HEK293 (cell line): Measurements from ENCODE around the gene NANOS1.

Source experiments
- CTCF ChIA-PET: fragments of 350-600 bp; formaldehyde crosslinking; extraction: SDS; loops from one replicate; lab custom pipeline; 2021; ENCODE audit warnings: antibody characterized with exemption; lab: Yijun Ruan, JAX
- POLR2A ChIA-PET: fragments of 300-600 bp; formaldehyde crosslinking; extraction: SDS; loops from one replicate; lab custom pipeline; 2020; ENCODE audit warnings: antibody characterized with exemption, inconsistent platforms; lab: Yijun Ruan, JAX
- H3K27ac ChIP-seq: fragments of 200-500 bp; sonication (Bioruptor generic); 2 replicates; pipeline ENCODE4 v1.5.1; 2014; ENCODE audit warnings: low read depth, low read length, control low read depth, inconsistent platforms; ENCODE audit errors: extremely low read depth
- H3K36me3 ChIP-seq, 2 experiments: fragments of 200-500 bp in 1 of 2; sonication (Bioruptor generic) in 1 of 2; 1 replicate in 1 of 2; 2 replicates in 1 of 2; pipeline ENCODE4 v1.5.1; 2014 to 2017; ENCODE audit warnings: inconsistent platforms in 2 of 2, low read length in 2 of 2; ENCODE audit not compliant: control insufficient read depth in 2 of 2, insufficient read depth in 1 of 2
- H3K4me1 ChIP-seq: fragments of 200-500 bp; sonication (Bioruptor generic); 2 replicates; pipeline ENCODE4 v1.5.1; 2014; ENCODE audit warnings: mild to moderate bottlenecking, low read length, inconsistent platforms; ENCODE audit not compliant: control insufficient read depth, insufficient read depth
- H3K4me3 ChIP-seq: 2 replicates; pipeline ENCODE4 v1.5.1; 2011; ENCODE audit warnings: low read depth, mild to moderate bottlenecking, control low read depth, low read length, moderate library complexity
- H3K9me3 ChIP-seq: fragments of 200-500 bp; sonication (Bioruptor generic); 2 replicates; pipeline ENCODE4 v1.5.1; 2014; ENCODE audit warnings: low read depth, low read length, inconsistent platforms; ENCODE audit not compliant: control insufficient read depth, insufficient read depth
- BCL6B ChIP-seq: fragments of 450-650 bp; formaldehyde crosslinking; IDR thresholded peaks from 2 replicates; pipeline ENCODE4 v1.5.1; 2017; ENCODE audit warnings: missing biosample characterization, missing genetic modification characterization
- KLF1 ChIP-seq: fragments of 450-650 bp; formaldehyde crosslinking; IDR thresholded peaks from 2 replicates; pipeline ENCODE4 v1.5.1; 2016; ENCODE audit warnings: missing biosample characterization, missing genetic modification characterization
- KLF9 ChIP-seq: fragments of 450-650 bp; formaldehyde crosslinking; IDR thresholded peaks from 2 replicates; pipeline ENCODE4 v1.5.1; 2016; ENCODE audit warnings: missing biosample characterization, missing genetic modification characterization, low read depth
- PATZ1 ChIP-seq: fragments of 450-650 bp; formaldehyde crosslinking; IDR thresholded peaks from 2 replicates; pipeline ENCODE4 v1.5.1; 2016; ENCODE audit warnings: missing biosample characterization, missing genetic modification characterization
- SP7 ChIP-seq: fragments of 450-650 bp; formaldehyde crosslinking; IDR thresholded peaks from 2 replicates; pipeline ENCODE4 v1.5.1; 2016; ENCODE audit warnings: missing biosample characterization, missing genetic modification characterization
- ZBTB8A ChIP-seq: fragments of 450-650 bp; formaldehyde crosslinking; IDR thresholded peaks from 2 replicates; pipeline ENCODE4 v1.5.1; 2016; ENCODE audit warnings: missing biosample characterization, missing genetic modification characterization
- ZEB2 ChIP-seq: fragments of 450-650 bp; formaldehyde crosslinking; IDR thresholded peaks from 2 replicates; pipeline ENCODE4 v1.5.1; 2016; ENCODE audit warnings: missing biosample characterization, missing genetic modification characterization
- ZIC2 ChIP-seq: fragments of 450-650 bp; formaldehyde crosslinking; IDR thresholded peaks from 2 replicates; pipeline ENCODE4 v1.5.1; 2016; ENCODE audit warnings: missing biosample characterization, missing genetic modification characterization
- ZNF184 ChIP-seq: fragments of 450-650 bp; IDR thresholded peaks from 2 replicates; pipeline ENCODE4 v1.5.1; 2018; ENCODE audit warnings: missing biosample characterization, mild to moderate bottlenecking, missing genetic modification characterization
- ZNF223 ChIP-seq: fragments of 450-650 bp; formaldehyde crosslinking; IDR thresholded peaks from 2 replicates; pipeline ENCODE4 v1.5.1; 2016; ENCODE audit warnings: missing biosample characterization, missing genetic modification characterization
- ZNF24 ChIP-seq: fragments of 450-650 bp; formaldehyde crosslinking; IDR thresholded peaks from 2 replicates; pipeline ENCODE4 v1.5.1; 2016; ENCODE audit warnings: missing biosample characterization, missing genetic modification characterization
- ZNF449 ChIP-seq: fragments of 450-650 bp; formaldehyde crosslinking; IDR thresholded peaks from 2 replicates; pipeline ENCODE4 v1.5.1; 2017; ENCODE audit warnings: missing biosample characterization, mild to moderate bottlenecking, missing genetic modification characterization, moderate library complexity
- ZNF48 ChIP-seq: fragments of 450-650 bp; formaldehyde crosslinking; IDR thresholded peaks from 2 replicates; pipeline ENCODE4 v1.5.1; 2016; ENCODE audit warnings: missing biosample characterization, missing genetic modification characterization
- ZNF561 ChIP-seq: fragments of 450-650 bp; IDR thresholded peaks from 2 replicates; pipeline ENCODE4 v1.5.1; 2018; ENCODE audit warnings: missing biosample characterization, missing genetic modification characterization, borderline replicate concordance
- ZNF677 ChIP-seq: fragments of 450-650 bp; IDR thresholded peaks from 2 replicates; pipeline ENCODE4 v1.5.0; 2018; ENCODE audit warnings: missing biosample characterization, mild to moderate bottlenecking, missing genetic modification characterization, moderate library complexity

Gene NANOS1

GRCh38 chr10:119001717-119002500 is 27.6 kb upstream of the NANOS1 start:
- H3K36me3 ChIP-seq, result no peaks in the 10 kb centered on the region
- POLR2A ChIA-PET, result no interaction called here
- H3K4me1 ChIP-seq, result peaks cover 6% of the 10 kb centered on the region; the same call in 1 of the 2 replicates
- H3K9me3 ChIP-seq, result no peaks in the 10 kb centered on the region
- TF ChIP-seq PATZ1 (tag by site-specific recombination) (no peak), SP7 (tag by site-specific recombination) (no peak)
- CTCF ChIA-PET, result no interaction called here
- no peak overlapping the region for H3K4me3 ChIP-seq
- H3K27ac ChIP-seq, result no peak overlapping the region

- POLR2A ChIA-PET, result no interaction called here
- no peak overlapping the region for H3K4me3 ChIP-seq
- CTCF ChIA-PET, result no interaction called here
- H3K4me1 ChIP-seq, result peaks cover 10% of the 10 kb centered on the region; the same call in 1 of the 2 replicates
- no peak overlapping the region for H3K27ac ChIP-seq
- H3K9me3 ChIP-seq, result no peaks in the 10 kb centered on the region
- TF ChIP-seq KLF9 (tag by site-specific recombination) (0 out of 2 replicates have a peak, but pooled peaks have one; percentile 25), ZIC2 (tag by site-specific recombination) (peak; percentile 52; the same call in 1 of the 2 replicates), ZNF48 (no peak), ZNF561 (tag by site-specific recombination) (no peak), KLF1 (tag by site-specific recombination) (peak; percentile 76), ZNF24 (no peak), ZEB2 (tag by site-specific recombination) (no peak), ZNF677 (tag by site-specific recombination) (no peak), ZBTB8A (tag by site-specific recombination) (no peak)
- no peaks in the 10 kb centered on the region for H3K36me3 ChIP-seq
Measured at GRCh38 chr10:119003572-119004289, 25.8 kb upstream of the NANOS1 start.

- no peak overlapping the region for H3K4me3 ChIP-seq
- POLR2A ChIA-PET, result interaction anchor here (1.0 kb wide), 1 partner anchor 25 kb away, joined by 3 read pairs; no protein-coding TSS in a partner anchor
- no peaks in the 10 kb centered on the region for H3K9me3 ChIP-seq
- TF ChIP-seq ZNF223 (tag by site-specific recombination), result no peak
- peak; percentile 81 for TF ChIP-seq BCL6B
- peak; percentile 57; the same call in 1 of the 2 replicates for TF ChIP-seq ZNF184 (tag by site-specific recombination)
- TF ChIP-seq ZNF449 (tag by site-specific recombination), result peak; percentile 81; the same call in 1 of the 2 replicates
- CTCF ChIA-PET, result interaction anchor here (0.6 to 0.9 kb wide), 2 partner anchors 24 to 162 kb away, joined by 3 read pairs; partner anchors contain the start of gene NANOS1
- H3K36me3 ChIP-seq, result no peaks in the 10 kb centered on the region
- H3K4me1 ChIP-seq, result peaks cover 10% of the 10 kb centered on the region; the same call in 1 of the 2 replicates
- no peak overlapping the region for H3K27ac ChIP-seq
Measured at GRCh38 chr10:119005362-119006043, 24.0 kb upstream of the NANOS1 start.
